Right cardiac atrium (tissue), 5 donors: Measurements from ENCODE around the gene FCHSD2. TPM values are rescaled to one million over a fixed set of nuclear protein-coding genes. Genes with fewer than 3 reads are reported as not detected.

Source experiments
- ATAC-seq, 2 donors: fragments of 200-7000 bp; cut with Tn5 transposase; one replicate each; pipeline versions ENCODE4 v1.8.0 to v1.9.1; 2020; ENCODE audit warnings: moderate library complexity in 2 of 2, mild to moderate bottlenecking in 1 of 2
- DNase-seq, 3 donors: peaks; one replicate each; pipeline ENCODE4 v3.0.0-alpha.2; 2020
- H3K27ac ChIP-seq: one replicate; pipeline ENCODE4 v1.5.1; 2013; ENCODE audit warnings: mild to moderate bottlenecking, low read length, control low read depth, moderate library complexity
- H3K27me3 ChIP-seq: one replicate; pipeline ENCODE4 v1.6.1; 2013; ENCODE audit not compliant: control insufficient read depth, insufficient read depth
- H3K4me1 ChIP-seq: one replicate; pipeline ENCODE4 v1.6.1; 2013; ENCODE audit warnings: low read length; ENCODE audit not compliant: control insufficient read depth, insufficient read depth
- H3K4me3 ChIP-seq: one replicate; pipeline ENCODE4 v1.5.1; 2013; ENCODE audit warnings: low read length, control low read depth
- H3K9me3 ChIP-seq: one replicate; pipeline ENCODE4 v1.6.1; 2013; ENCODE audit warnings: low read length; ENCODE audit not compliant: control insufficient read depth
- WGBS: extraction: QIAGEN DNeasy Blood & Tissue Kit; methylation state at CpG from one replicate; pipeline ENCODE4 v1.1.7; 2013; 5-methylcytosine and 5-hydroxymethylcytosine counted together
- intact Hi-C, 4 donors: fragments of 100-400 bp; cut with DNase I; formaldehyde crosslinking; loops; one replicate each; pipeline versions ENCODE4 v1.11.0 to v1.14.0; 2022 to 2023
- long read RNA-seq, 4 donors: library from polyadenylated mRNA; unstranded; transcript quantifications; one replicate each; pipeline ENCODE4 v2.0.0, GENCODE V29; 2020 to 2021
- polyA plus RNA-seq: library from polyadenylated mRNA; stranded (reverse); fragments of 200-250 nt; gene quantifications from one replicate; pipeline ENCODE4 v1.2.3, GENCODE V29; 2013
- total RNA-seq, 4 donors: library from RNA; stranded (reverse); fragmentation: NEBNext Ultra II Directional; extraction: Animal tissue kit (Norgen Biotek cat#: 25700); gene quantifications; one replicate each; pipeline ENCODE4 v1.2.1, GENCODE V29; 2021
- donor health status: healthy with polysubstance abuse.
- donor health status: DM: no; HTN: yes; CAD: no.
- donor health status: DM: no; HTN: no; CAD: no.
- donor health status: DM: no; HTN: yes; CAD: no; lungs with severe emphysema.
- donor health status: DM: yes; HTN: yes; CAD: no.

The FCHSD2 gene
- total RNA-seq (10 to 100 TPM; 35.4 to 54.1 (median 39.3) TPM), polyA plus RNA-seq (12.6 TPM)
- long read RNA-seq, donor 1, transcript FCHSD2-204 (20 exons, 3,154 nt) = major isoform, 21 of 58 reads
- long read RNA-seq, donor 1, partial matches to known transcripts = 18 of 58 reads
- long read RNA-seq, donor 1, other reads (novel, unspliced or antisense) = 19 of 58 reads
- long read RNA-seq, donor 2, transcript FCHSD2-204 (20 exons, 3,154 nt) = major isoform, 7 of 16 reads
- long read RNA-seq, donor 2, partial matches to known transcripts = 5 of 16 reads
- long read RNA-seq, donor 2, other reads (novel, unspliced or antisense) = 4 of 16 reads
- long read RNA-seq, donor 3, transcript FCHSD2-204 (20 exons, 3,154 nt) = major isoform, 33 of 108 reads
- long read RNA-seq, donor 3, partial matches to known transcripts = 31 of 108 reads
- long read RNA-seq, donor 3, other reads (novel, unspliced or antisense) = 44 of 108 reads
- long read RNA-seq, donor 4, transcript FCHSD2-204 (20 exons, 3,154 nt) = major isoform, 14 of 26 reads
- long read RNA-seq, donor 4, partial matches to known transcripts = 6 of 26 reads
- long read RNA-seq, donor 4, other reads (novel, unspliced or antisense) = 6 of 26 reads

- no peak for DNase-seq
- Histone ChIP-seq H3K27me3 (no peaks in the 10 kb centered on the region), H3K4me1 (no peaks in the 10 kb centered on the region), H3K4me3 (peak within 1 kb of the TSS; percentile 66), H3K27ac (peak within 1 kb of the TSS; percentile 95), H3K9me3 (no peaks in the 10 kb centered on the region)
- intact Hi-C loops = loop anchor here in 3 of 4 donors (5.0 kb wide), 2 partner anchors 35 to 220 kb away; no protein-coding TSS in a partner anchor
- no peak for ATAC-seq
- under 1% methylated on average over 32 of the region's 35 CpGs for WGBS
Measured at GRCh38 chr11:73142128-73142377, at the start of gene FCHSD2. Gene FCHSD2 (minus strand): TSS chr11:73142318. CDS start chr11:73141877, 441 bp downstream.

- H3K4me3 ChIP-seq = no peak overlapping the region
- H3K4me1 ChIP-seq = peaks cover 5% of the 10 kb centered on the region
- 83% methylated on average over 6 of the region's 6 CpGs for WGBS
- no peak for ATAC-seq
- H3K9me3 ChIP-seq = no peaks in the 10 kb centered on the region
- H3K27ac ChIP-seq = no peak overlapping the region
- intact Hi-C loops = no loop called here
- no peak for DNase-seq
- H3K27me3 ChIP-seq = no peaks in the 10 kb centered on the region
Measured at GRCh38 chr11:73191151-73191550, 49.0 kb upstream of the FCHSD2 start.

- H3K27me3 ChIP-seq = no peaks in the 10 kb centered on the region
- no peak overlapping the region for H3K4me3 ChIP-seq
- no peaks in the 10 kb centered on the region for H3K9me3 ChIP-seq
- intact Hi-C loops = no loop called here
- ATAC-seq = no peak
- WGBS = 96% methylated on average over 3 of the region's 3 CpGs
- no peak overlapping the region for H3K27ac ChIP-seq
- peaks cover 6% of the 10 kb centered on the region for H3K4me1 ChIP-seq
- DNase-seq = no peak
Measured at GRCh38 chr11:73190557-73190885, 48.4 kb upstream of the FCHSD2 start.

GRCh38 chr11:73189723-73190556 lies 47.8 kb upstream of the FCHSD2 start:
- ATAC-seq (no peak), DNase-seq (no peak)
- WGBS = 57% methylated on average over 5 of the region's 5 CpGs
- Histone ChIP-seq H3K9me3 (no peaks in the 10 kb centered on the region), H3K27ac (no peak overlapping the region), H3K27me3 (no peaks in the 10 kb centered on the region), H3K4me3 (no peak overlapping the region), H3K4me1 (peaks cover 7% of the 10 kb centered on the region)
- intact Hi-C loops = loop anchor here (5.0 to 10.0 kb wide), 4 partner anchors 52 to 465 kb away; no protein-coding TSS in a partner anchor

GRCh38 chr11:73189315-73189714 lies 47.2 kb upstream of the FCHSD2 start:
- 71% methylated on average over 8 of the region's 8 CpGs for WGBS
- H3K27me3 ChIP-seq = no peaks in the 10 kb centered on the region
- no peak overlapping the region for H3K27ac ChIP-seq
- H3K4me1 ChIP-seq = peaks cover 7% of the 10 kb centered on the region
- ATAC-seq (no peak), DNase-seq (peak in 2 of 3 donors; percentile 69 to 71)
- H3K4me3 ChIP-seq = no peak overlapping the region
- intact Hi-C loops = loop anchor here (5.0 to 10.0 kb wide), 4 partner anchors 53 to 465 kb away; no protein-coding TSS in a partner anchor
- H3K9me3 ChIP-seq = no peaks in the 10 kb centered on the region

GRCh38 chr11:73188301-73188700 lies 46.2 kb upstream of the FCHSD2 start:
- DNase-seq (peak; percentile 41 to 79 (median 64)), ATAC-seq (peak; percentile 48 to 55)
- H3K4me1 ChIP-seq = peaks cover 7% of the 10 kb centered on the region
- no peaks in the 10 kb centered on the region for H3K9me3 ChIP-seq
- WGBS = 38% methylated on average over 4 of the region's 4 CpGs
- no peak overlapping the region for H3K4me3 ChIP-seq
- intact Hi-C loops = loop anchor here (5.0 to 10.0 kb wide), 4 partner anchors 54 to 464 kb away; no protein-coding TSS in a partner anchor
- H3K27ac ChIP-seq = no peak overlapping the region
- no peaks in the 10 kb centered on the region for H3K27me3 ChIP-seq

DNA sequence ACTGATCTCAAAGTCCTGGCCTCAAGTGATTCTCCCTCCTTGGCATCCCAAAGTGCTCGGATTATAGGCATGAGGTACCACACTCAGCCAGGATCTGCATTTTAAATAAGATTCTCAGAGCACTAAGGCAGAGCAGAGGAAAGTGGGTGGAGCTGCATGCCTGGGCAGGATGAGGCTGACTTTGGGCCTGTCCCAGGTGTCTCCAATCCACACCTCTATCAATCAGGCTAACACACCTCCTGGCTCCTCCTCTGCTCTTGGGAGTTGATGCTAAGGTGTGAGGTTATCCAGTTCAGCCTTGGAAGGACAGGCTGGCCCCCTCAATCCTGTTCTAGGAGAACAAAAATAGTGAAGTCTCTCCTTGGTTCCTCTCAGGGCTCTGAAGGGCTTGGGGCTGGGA lies 45.7 kb upstream of the FCHSD2 start:
- Histone ChIP-seq H3K9me3 (no peaks in the 10 kb centered on the region), H3K4me3 (no peak overlapping the region), H3K27ac (no peak overlapping the region), H3K27me3 (no peaks in the 10 kb centered on the region), H3K4me1 (peaks cover 7% of the 10 kb centered on the region)
- intact Hi-C loops = loop anchor here (2.0 to 10.0 kb wide), 6 partner anchors 53 to 463 kb away; no protein-coding TSS in a partner anchor
- ATAC-seq (no peak), DNase-seq (no peak)
- 87% methylated on average over 1 of the region's 1 CpG for WGBS

GRCh38 chr11:73186886-73187285 lies 44.8 kb upstream of the FCHSD2 start:
- Histone ChIP-seq H3K4me3 (no peak overlapping the region), H3K9me3 (no peaks in the 10 kb centered on the region), H3K4me1 (peaks cover 7% of the 10 kb centered on the region), H3K27ac (no peak overlapping the region), H3K27me3 (no peaks in the 10 kb centered on the region)
- ATAC-seq = no peak
- 60% methylated on average over 4 of the region's 4 CpGs for WGBS
- intact Hi-C loops = loop anchor here (2.0 to 10.0 kb wide), 6 partner anchors 54 to 462 kb away; no protein-coding TSS in a partner anchor
- no peak for DNase-seq

GRCh38 chr11:73186294-73186850 lies 44.3 kb upstream of the FCHSD2 start:
- DNase-seq = no peak
- H3K4me1 ChIP-seq = peaks cover 7% of the 10 kb centered on the region
- H3K27ac ChIP-seq = no peak overlapping the region
- H3K9me3 ChIP-seq = no peaks in the 10 kb centered on the region
- intact Hi-C loops = loop anchor here (2.0 to 10.0 kb wide), 6 partner anchors 54 to 462 kb away; no protein-coding TSS in a partner anchor
- no peak overlapping the region for H3K4me3 ChIP-seq
- ATAC-seq = no peak
- H3K27me3 ChIP-seq = no peaks in the 10 kb centered on the region
- WGBS = 87% methylated on average over 10 of the region's 10 CpGs

GRCh38 chr11:73185680-73186293 lies 43.7 kb upstream of the FCHSD2 start:
- WGBS = 67% methylated on average over 13 of the region's 13 CpGs
- no peaks in the 10 kb centered on the region for H3K27me3 ChIP-seq
- peaks cover 7% of the 10 kb centered on the region for H3K4me1 ChIP-seq
- H3K9me3 ChIP-seq = no peaks in the 10 kb centered on the region
- no peak overlapping the region for H3K27ac ChIP-seq
- intact Hi-C loops = loop anchor here (2.0 to 10.0 kb wide), 7 partner anchors 55 to 461 kb away; no protein-coding TSS in a partner anchor
- no peak overlapping the region for H3K4me3 ChIP-seq
- DNase-seq (peak; percentile 25 to 62 (median 58)), ATAC-seq (peak; percentile 23 to 30)
